AG10803 (cell line): Measurements from ENCODE around the gene ENTHD1.

Source experiments
- DNase-seq: peaks from one replicate; pipeline ENCODE4 v3.0.0; 2010; ENCODE audit warnings: low read depth
- H3K4me3 ChIP-seq: 2 replicates; pipeline ENCODE4 v1.5.1; 2011; ENCODE audit warnings: mild to moderate bottlenecking, low read length, control low read depth
- CTCF ChIP-seq: conservative IDR thresholded peaks from 2 replicates; pipeline ENCODE4 v1.5.1; 2011; ENCODE audit warnings: mild to moderate bottlenecking, low read length, control low read depth, inconsistent platforms

The ENTHD1 gene

DNA sequence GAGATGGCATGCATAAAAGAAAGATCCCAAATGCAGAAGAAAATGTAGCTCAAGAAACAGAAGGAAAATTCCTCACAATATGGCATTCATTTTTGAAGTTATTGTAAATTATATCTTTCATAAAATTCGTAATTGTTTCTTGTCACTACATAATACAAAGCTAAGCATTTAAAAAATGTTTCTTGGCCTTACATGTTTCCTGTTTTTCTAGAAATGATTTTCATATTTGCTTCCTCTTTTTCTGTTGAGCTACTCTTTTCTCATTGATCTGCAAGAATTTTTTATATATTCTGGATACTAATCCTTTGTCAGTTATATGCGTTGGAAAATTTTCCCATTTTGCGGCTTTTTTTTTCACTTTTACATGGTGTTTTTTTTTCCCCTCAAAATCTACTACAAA lies 48.0 kb downstream of the ENTHD1 start:
- DNase-seq, result no peak
- TF ChIP-seq CTCF, result no peak

GRCh38 chr22:39839917-39840510 lies 53.5 kb downstream of the ENTHD1 start:
- no peak for TF ChIP-seq CTCF
- H3K4me3 ChIP-seq, result no peak overlapping the region

More for the DNA sequence above, 48.0 kb downstream of the ENTHD1 start:
- H3K4me3 ChIP-seq, result no peak overlapping the region

GRCh38 chr22:39839204-39839603 lies 54.4 kb downstream of the ENTHD1 start:
- no peak for DNase-seq
- H3K4me3 ChIP-seq, result no peak overlapping the region
- TF ChIP-seq CTCF, result no peak

More at GRCh38 chr22:39839917-39840510, 53.5 kb downstream of the ENTHD1 start:
- DNase-seq, result no peak

GRCh38 chr22:39833610-39834009 lies 60.0 kb downstream of the ENTHD1 start:
- H3K4me3 ChIP-seq, result no peak overlapping the region
- DNase-seq, result no peak
- TF ChIP-seq CTCF, result no peak

DNA sequence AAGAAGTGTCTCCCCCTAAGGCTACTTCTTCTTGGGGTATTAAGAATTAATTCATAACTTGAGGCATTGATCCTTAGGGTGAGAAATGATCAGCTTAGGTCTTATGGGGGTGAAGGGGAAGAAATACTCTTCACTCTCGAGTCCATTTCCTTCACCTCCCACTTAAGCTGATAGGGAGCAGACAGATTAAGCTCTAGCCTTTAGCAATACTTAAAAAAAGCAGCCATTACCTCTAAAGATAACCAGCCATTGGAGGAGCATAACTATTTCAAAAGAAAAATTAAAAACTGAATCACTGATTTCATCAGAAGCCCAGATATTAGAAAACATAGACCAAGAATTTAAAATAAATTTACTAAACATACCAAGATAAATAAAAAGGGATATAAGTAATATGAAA lies 60.5 kb downstream of the ENTHD1 start:
- no peak overlapping the region for H3K4me3 ChIP-seq
- TF ChIP-seq CTCF, result no peak
- DNase-seq, result no peak

DNA sequence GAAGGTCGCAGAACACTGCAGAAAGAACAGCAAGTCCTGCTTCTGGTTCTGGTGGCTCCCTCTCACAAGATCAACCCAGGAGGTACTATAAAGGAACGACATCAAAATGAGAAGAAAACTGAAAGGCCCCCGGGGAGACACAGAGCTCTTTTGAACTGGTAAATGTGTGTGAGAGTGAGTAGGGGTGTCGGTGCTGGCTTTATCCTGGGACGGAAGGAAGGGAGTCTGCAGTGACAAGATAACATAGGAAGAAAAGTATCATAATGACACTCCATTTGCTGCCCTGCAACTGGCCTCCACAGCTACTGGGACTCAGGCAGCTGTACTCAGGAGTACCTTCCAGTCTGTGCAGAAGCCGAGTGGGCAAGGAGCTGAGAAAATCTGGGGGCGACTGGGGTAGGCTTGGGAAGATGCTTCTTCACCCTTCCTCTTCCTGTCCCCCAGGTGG lies 60.9 kb downstream of the ENTHD1 start:
- no peak for DNase-seq
- H3K4me3 ChIP-seq, result no peak overlapping the region
- TF ChIP-seq CTCF, result no peak

DNA sequence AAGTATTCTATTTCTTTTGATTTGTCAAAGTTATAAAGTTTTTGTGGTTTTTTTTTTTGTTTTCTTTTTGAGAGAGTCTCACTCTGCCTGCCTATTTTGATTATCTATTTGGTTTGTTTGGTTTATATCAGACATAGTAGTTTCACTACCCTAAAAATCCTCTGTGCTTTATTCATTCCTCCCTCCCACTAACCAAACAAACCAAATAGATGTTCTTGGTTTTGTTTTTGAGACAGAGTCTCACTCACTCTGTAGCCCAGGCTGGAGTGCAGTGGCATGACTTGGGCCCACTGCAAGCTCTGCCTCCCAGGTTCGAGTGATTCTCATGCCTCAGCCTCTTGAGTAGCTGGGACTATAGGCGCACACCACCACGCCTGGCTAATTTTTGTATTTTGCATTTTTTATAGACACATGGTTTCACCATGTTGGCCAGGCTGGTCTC lies 67.9 kb downstream of the ENTHD1 start:
- no peak for DNase-seq
- no peak overlapping the region for H3K4me3 ChIP-seq
- TF ChIP-seq CTCF, result no peak
